Neural cell (in vitro differentiated cells): Measurements from ENCODE around the gene HDAC5. TPM values are rescaled to one million over a fixed set of nuclear protein-coding genes. Genes with fewer than 3 reads are reported as not detected.

Experiments
- H2AFZ ChIP-seq: fragments of 200-600, 300-800 bp; sonication (generic), shearing (Covaris generic); 2 replicates; pipeline ENCODE4 v1.6.0; 2014; ENCODE audit warnings: low read depth, mild to moderate bottlenecking, antibody characterized with exemption, low read length, moderate library complexity
- H3F3A ChIP-seq: fragments of 200-600 bp; shearing (Covaris generic); 2 replicates; pipeline ENCODE4 v1.6.1; 2016; ENCODE audit warnings: mild to moderate bottlenecking, moderate library complexity, mixed read lengths, antibody characterized with exemption, low read length; ENCODE audit not compliant: insufficient read depth, poor library complexity, severe bottlenecking
- H3K27ac ChIP-seq: fragments of 200-600, 300-800 bp; sonication (generic), shearing (Covaris generic); 2 replicates; pipeline ENCODE4 v1.5.1; 2014; ENCODE audit warnings: mild to moderate bottlenecking, low read length, moderate library complexity
- H3K27me3 ChIP-seq: fragments of 300-800, 200-600 bp; sonication (generic), shearing (Covaris generic); 2 replicates; pipeline ENCODE4 v1.6.0; 2014; ENCODE audit warnings: mild to moderate bottlenecking, low read depth, low read length, moderate library complexity; ENCODE audit not compliant: insufficient read depth
- H3K36me3 ChIP-seq: fragments of 300-800, 200-600 bp; sonication (generic), shearing (Covaris generic); 2 replicates; pipeline ENCODE4 v1.5.1; 2014; ENCODE audit warnings: mild to moderate bottlenecking, antibody characterized with exemption, low read length, moderate library complexity; ENCODE audit not compliant: insufficient read depth
- H3K4me2 ChIP-seq: fragments of 300-800, 200-600 bp; sonication (generic), shearing (Covaris generic); 2 replicates; pipeline ENCODE4 v1.6.0; 2014; ENCODE audit warnings: mild to moderate bottlenecking, low read length
- H3K4me3 ChIP-seq: fragments of 300-800, 200-600 bp; sonication (generic), shearing (Covaris generic); 2 replicates; pipeline ENCODE4 v1.5.1; 2014; ENCODE audit warnings: mild to moderate bottlenecking, low read length, moderate library complexity
- H3K79me2 ChIP-seq: fragments of 200-600 bp; shearing (Covaris generic); replicated peaks from 2 replicates; pipeline ENCODE4 v1.6.0; 2014; ENCODE audit warnings: mild to moderate bottlenecking, low read length, moderate library complexity; ENCODE audit not compliant: insufficient read depth
- H3K9ac ChIP-seq: fragments of 300-800, 200-600 bp; sonication (generic), shearing (Covaris generic); 2 replicates; pipeline ENCODE4 v1.6.1; 2016; ENCODE audit warnings: mild to moderate bottlenecking, low read length, mixed read lengths
- H3K9me2 ChIP-seq: fragments of 200-600 bp; shearing (Covaris generic); 2 replicates; pipeline ENCODE4 v1.6.1; 2016; ENCODE audit warnings: mild to moderate bottlenecking, low read length, mixed read lengths; ENCODE audit not compliant: insufficient read depth
- H3K9me3 ChIP-seq: fragments of 200-600, 300-800 bp; sonication (generic), shearing (Covaris generic); 2 replicates; pipeline ENCODE4 v1.6.1; 2016; ENCODE audit warnings: mild to moderate bottlenecking, mixed run types, low read length, moderate library complexity, mixed read lengths
- H4K20me1 ChIP-seq: fragments of 200-600 bp; shearing (Covaris generic); 2 replicates; pipeline ENCODE4 v1.6.1; 2016; ENCODE audit warnings: mild to moderate bottlenecking, mixed run types; ENCODE audit not compliant: insufficient read depth
- CTCF ChIP-seq: fragments of 450-650 bp; IDR thresholded peaks from 2 replicates; pipeline ENCODE4 v1.5.1; 2014; ENCODE audit warnings: antibody characterized with exemption, mild to moderate bottlenecking, moderate library complexity; ENCODE audit not compliant: poor library complexity, severe bottlenecking
- EP300 ChIP-seq: fragments of 450-650 bp; conservative IDR thresholded peaks from 2 replicates; pipeline ENCODE4 v1.6.1; 2014; ENCODE audit warnings: antibody characterized with exemption, mild to moderate bottlenecking, moderate library complexity; ENCODE audit not compliant: poor library complexity, severe bottlenecking
- EZH2 ChIP-seq: fragments of 200-600, 300-800 bp; shearing (Covaris generic), sonication (generic); IDR thresholded peaks from 2 replicates; pipeline ENCODE4 v1.6.1; 2014; ENCODE audit warnings: antibody characterized with exemption, low read length, borderline replicate concordance, mild to moderate bottlenecking; ENCODE audit not compliant: insufficient read depth, poor library complexity, severe bottlenecking
- MXI1 ChIP-seq: fragments of 450-650 bp; conservative IDR thresholded peaks from 2 replicates; pipeline ENCODE4 v1.6.1; 2014; ENCODE audit warnings: antibody characterized with exemption, mild to moderate bottlenecking; ENCODE audit not compliant: poor library complexity, severe bottlenecking
- POLR2AphosphoS5 ChIP-seq: IDR thresholded peaks from 2 replicates; pipeline ENCODE4 v1.6.1; 2012
- RAD21 ChIP-seq: fragments of 450-650 bp; conservative IDR thresholded peaks from 2 replicates; pipeline ENCODE4 v1.6.1; 2014; ENCODE audit warnings: antibody characterized with exemption, mild to moderate bottlenecking, moderate library complexity
- SMC3 ChIP-seq: fragments of 450-650 bp; conservative IDR thresholded peaks from 2 replicates; pipeline ENCODE4 v1.6.1; 2014; ENCODE audit warnings: antibody characterized with exemption, mild to moderate bottlenecking, moderate library complexity; ENCODE audit not compliant: poor library complexity
- TAF1 ChIP-seq: IDR thresholded peaks from 2 replicates; pipeline ENCODE4 v1.6.1; 2012; ENCODE audit warnings: low read depth
- polyA plus RNA-seq: library from polyadenylated mRNA; depleted of rRNA; stranded (reverse); fragments of >200 nt; gene quantifications from 2 replicates; pipeline ENCODE4 v1.2.3, GENCODE V29; 2014
- TF ChIP-seq, protein P1 (sequence below): IDR thresholded peaks from 2 replicates; pipeline ENCODE4 v1.6.1; 2012; ENCODE audit warnings: borderline replicate concordance

HDAC5 gene
- polyA plus RNA-seq, 1 donor from 2014 or later = 97.8 TPM

DNA sequence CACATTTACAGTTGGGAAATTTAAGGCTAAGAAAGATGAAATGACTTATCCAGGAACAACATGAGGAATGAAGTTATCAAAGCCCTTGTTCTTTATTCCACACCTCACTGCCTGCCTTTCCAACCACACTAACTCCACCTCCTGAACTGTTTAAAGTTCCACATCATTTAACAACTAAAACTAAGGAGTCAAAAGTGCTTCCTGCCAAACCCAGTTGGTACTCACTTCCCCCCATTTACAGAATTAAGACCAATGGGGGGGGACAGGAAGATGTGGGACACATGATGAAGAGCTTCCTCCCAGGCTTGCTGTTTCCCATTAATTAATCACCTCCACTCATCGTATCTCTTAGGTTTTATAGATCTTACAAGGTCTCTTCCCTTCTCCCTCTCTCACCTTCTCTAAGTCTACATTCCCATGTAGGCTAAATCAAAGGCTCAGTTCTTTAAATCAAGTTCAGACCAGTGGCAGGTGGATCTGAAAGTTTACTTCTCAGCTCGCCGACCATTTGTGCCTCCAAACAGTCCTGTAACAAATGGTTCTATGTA, 89.5 kb downstream of the HDAC5 start:
- TF ChIP-seq, protein P1, sequence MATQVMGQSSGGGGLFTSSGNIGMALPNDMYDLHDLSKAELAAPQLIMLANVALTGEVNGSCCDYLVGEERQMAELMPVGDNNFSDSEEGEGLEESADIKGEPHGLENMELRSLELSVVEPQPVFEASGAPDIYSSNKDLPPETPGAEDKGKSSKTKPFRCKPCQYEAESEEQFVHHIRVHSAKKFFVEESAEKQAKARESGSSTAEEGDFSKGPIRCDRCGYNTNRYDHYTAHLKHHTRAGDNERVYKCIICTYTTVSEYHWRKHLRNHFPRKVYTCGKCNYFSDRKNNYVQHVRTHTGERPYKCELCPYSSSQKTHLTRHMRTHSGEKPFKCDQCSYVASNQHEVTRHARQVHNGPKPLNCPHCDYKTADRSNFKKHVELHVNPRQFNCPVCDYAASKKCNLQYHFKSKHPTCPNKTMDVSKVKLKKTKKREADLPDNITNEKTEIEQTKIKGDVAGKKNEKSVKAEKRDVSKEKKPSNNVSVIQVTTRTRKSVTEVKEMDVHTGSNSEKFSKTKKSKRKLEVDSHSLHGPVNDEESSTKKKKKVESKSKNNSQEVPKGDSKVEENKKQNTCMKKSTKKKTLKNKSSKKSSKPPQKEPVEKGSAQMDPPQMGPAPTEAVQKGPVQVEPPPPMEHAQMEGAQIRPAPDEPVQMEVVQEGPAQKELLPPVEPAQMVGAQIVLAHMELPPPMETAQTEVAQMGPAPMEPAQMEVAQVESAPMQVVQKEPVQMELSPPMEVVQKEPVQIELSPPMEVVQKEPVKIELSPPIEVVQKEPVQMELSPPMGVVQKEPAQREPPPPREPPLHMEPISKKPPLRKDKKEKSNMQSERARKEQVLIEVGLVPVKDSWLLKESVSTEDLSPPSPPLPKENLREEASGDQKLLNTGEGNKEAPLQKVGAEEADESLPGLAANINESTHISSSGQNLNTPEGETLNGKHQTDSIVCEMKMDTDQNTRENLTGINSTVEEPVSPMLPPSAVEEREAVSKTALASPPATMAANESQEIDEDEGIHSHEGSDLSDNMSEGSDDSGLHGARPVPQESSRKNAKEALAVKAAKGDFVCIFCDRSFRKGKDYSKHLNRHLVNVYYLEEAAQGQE = no peak
- TF ChIP-seq POLR2AphosphoS5 = no peak
- no peak for TF ChIP-seq EZH2
- TF ChIP-seq EP300 = no peak
- no peak for TF ChIP-seq CTCF
- TF ChIP-seq MXI1 = no peak
- TF ChIP-seq SMC3 = no peak
- no peak for TF ChIP-seq TAF1
- no peak for TF ChIP-seq RAD21
- no peaks in the 10 kb centered on the region for H3K9me3 ChIP-seq
- H3K9ac ChIP-seq = no peak overlapping the region
- H3K27me3 ChIP-seq = no peaks in the 10 kb centered on the region
- H2AFZ ChIP-seq = no peak overlapping the region
- no peaks in the 10 kb centered on the region for H3F3A ChIP-seq
- H3K27ac ChIP-seq = no peak overlapping the region
- no peak overlapping the region for H3K4me3 ChIP-seq
- no peaks in the 10 kb centered on the region for H3K79me2 ChIP-seq
- H3K36me3 ChIP-seq = no peaks in the 10 kb centered on the region
- H4K20me1 ChIP-seq = no peaks in the 10 kb centered on the region
- H3K4me2 ChIP-seq = no peak overlapping the region
- H3K9me2 ChIP-seq = no peaks in the 10 kb centered on the region

DNA sequence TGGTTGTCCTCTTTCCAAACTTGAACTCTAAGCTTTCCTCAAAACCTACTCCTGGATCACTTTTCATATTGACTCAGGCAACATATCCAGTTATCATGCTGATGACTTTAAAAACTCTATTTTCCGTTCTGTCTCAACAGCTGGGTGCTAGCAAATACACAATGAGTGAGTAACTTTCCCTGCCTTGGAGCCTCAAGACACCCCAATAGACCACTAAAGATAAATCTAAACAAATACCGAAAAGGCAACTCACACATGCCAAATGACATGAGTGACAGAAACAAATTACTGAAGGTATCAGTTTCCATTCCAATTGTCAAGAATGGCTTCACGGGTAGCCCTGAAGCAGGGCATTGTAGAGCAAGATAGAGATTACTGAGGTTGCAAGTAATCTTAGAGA, 93.0 kb downstream of the HDAC5 start:
- H3K27me3 ChIP-seq = no peaks in the 10 kb centered on the region
- no peak overlapping the region for H3K27ac ChIP-seq
- no peaks in the 10 kb centered on the region for H3K36me3 ChIP-seq
- H3K9me2 ChIP-seq = no peaks in the 10 kb centered on the region
- H3K9me3 ChIP-seq = no peaks in the 10 kb centered on the region
- H3K79me2 ChIP-seq = no peaks in the 10 kb centered on the region
- no peak for TF ChIP-seq RAD21
- TF ChIP-seq EP300 = no peak
- no peak for TF ChIP-seq TAF1
- no peak for TF ChIP-seq MXI1
- no peak for TF ChIP-seq CTCF
- TF ChIP-seq, protein P1 = no peak
- TF ChIP-seq SMC3 = no peak
- TF ChIP-seq POLR2AphosphoS5 = no peak
- no peak for TF ChIP-seq EZH2
- H4K20me1 ChIP-seq = no peaks in the 10 kb centered on the region
- no peaks in the 10 kb centered on the region for H3F3A ChIP-seq
- no peak overlapping the region for H3K9ac ChIP-seq
- H2AFZ ChIP-seq = no peak overlapping the region
- no peak overlapping the region for H3K4me3 ChIP-seq
- no peak overlapping the region for H3K4me2 ChIP-seq
